H1 (cell line): ENCODE data around the gene NINJ2. TPM values are rescaled to one million over a fixed set of nuclear protein-coding genes. Genes with fewer than 3 reads are reported as not detected.
A peak's percentile ranks its signal among the peaks of the same experiment; 100 is the strongest.

Source experiments
- CTCF ChIA-PET: fragments of 300-600 bp; sonication (Branson Sonifier 250); formaldehyde crosslinking; loops from one replicate; lab custom pipeline; 2021; ENCODE audit not compliant: partially characterized antibody; lab: Charles Lee
- POLR2A ChIA-PET: fragments of 300-600 bp; sonication (Branson Sonifier 250); formaldehyde crosslinking; loops from one replicate; lab custom pipeline; 2021; ENCODE audit warnings: inconsistent platforms; ENCODE audit not compliant: partially characterized antibody; lab: Charles Lee
- DNase-seq, 2 experiments: peaks; one replicate each; pipeline versions ENCODE4 v3.0.0 to v3.0.0-alpha.2; 2010 to 2022; ENCODE audit warnings: low spot score in 2 of 2, low read depth in 1 of 2, mixed read lengths in 1 of 2
- FAIRE-seq: peaks from 2 replicates; lab custom pipeline; 2011; peaks lifted over from hg19 to GRCh38; lab: Jason Lieb, UNC
- H2AFZ ChIP-seq: 2 replicates; pipeline ENCODE4 v1.8.1; 2012; ENCODE audit warnings: low read length, inconsistent platforms
- H2AK5ac ChIP-seq: 2 replicates; pipeline ENCODE4 v1.6.1; 2013; ENCODE audit warnings: low read depth, low read length
- H2BK120ac ChIP-seq: replicated peaks from 2 replicates; pipeline ENCODE3; 2013; ENCODE audit warnings: low read depth, low read length, inconsistent platforms
- H2BK12ac ChIP-seq: 2 replicates; pipeline ENCODE4 v1.6.1; 2013; ENCODE audit warnings: low read depth, low read length
- H2BK15ac ChIP-seq: 2 replicates; pipeline ENCODE4 v1.6.1; 2013; ENCODE audit warnings: low read length
- H2BK20ac ChIP-seq: 2 replicates; pipeline ENCODE4 v1.6.1; 2013; ENCODE audit warnings: low read length
- H2BK5ac ChIP-seq: 2 replicates; pipeline ENCODE4 v1.6.1; 2013; ENCODE audit warnings: low read depth, low read length
- H3K14ac ChIP-seq: 2 replicates; pipeline ENCODE4 v1.6.1; 2013; ENCODE audit warnings: inconsistent platforms; ENCODE audit not compliant: insufficient read length
- H3K18ac ChIP-seq: 2 replicates; pipeline ENCODE4 v1.6.1; 2013; ENCODE audit warnings: low read length; ENCODE audit errors: extremely low read depth
- H3K23ac ChIP-seq: 2 replicates; pipeline ENCODE4 v1.6.1; 2013; ENCODE audit warnings: inconsistent platforms; ENCODE audit not compliant: insufficient read length
- H3K23me2 ChIP-seq: 2 replicates; pipeline ENCODE4 v1.6.1; 2013; ENCODE audit warnings: low read depth, low read length
- H3K27ac ChIP-seq: 2 replicates; pipeline ENCODE4 v1.6.1; 2011; ENCODE audit warnings: low read depth, low read length, inconsistent platforms
- H3K27me3 ChIP-seq, 4 experiments: replicated peaks in 1 of 4; 1 replicate in 1 of 4; 2 replicates in 3 of 4; pipeline versions ENCODE4 v1.6.1 to v1.8.1; 2011 to 2013; ENCODE audit warnings: low read length in 3 of 4, mild to moderate bottlenecking in 3 of 4, inconsistent platforms in 2 of 4, mixed read lengths in 2 of 4, moderate library complexity in 1 of 4; ENCODE audit not compliant: control insufficient read depth in 3 of 4, insufficient read depth in 3 of 4; ENCODE audit errors: extremely low read depth in 1 of 4
- H3K36me3 ChIP-seq, 4 experiments: 2 replicates each; pipeline versions ENCODE4 v1.6.1 to v1.8.1; 2011 to 2013; ENCODE audit warnings: mild to moderate bottlenecking in 4 of 4, low read length in 3 of 4, moderate library complexity in 2 of 4, control low read depth in 1 of 4, inconsistent platforms in 1 of 4; ENCODE audit not compliant: insufficient read depth in 4 of 4, control insufficient read depth in 2 of 4
- H3K4ac ChIP-seq: replicated peaks from 2 replicates; pipeline ENCODE3; 2013; ENCODE audit warnings: low read length, low read depth, mixed read lengths, inconsistent platforms; ENCODE audit not compliant: insufficient read length
- H3K4me1 ChIP-seq, 4 experiments: replicated peaks in 1 of 4; 1 replicate in 1 of 4; 2 replicates in 3 of 4; pipeline versions ENCODE4 v1.6.1 to v1.8.1; 2011 to 2013; ENCODE audit warnings: low read length in 3 of 4, inconsistent platforms in 2 of 4, mixed read lengths in 1 of 4; ENCODE audit not compliant: insufficient read depth in 4 of 4, control insufficient read depth in 3 of 4
- H3K4me2 ChIP-seq, 2 experiments: 2 replicates each; pipeline versions ENCODE4 v1.6.1 to v1.8.1; 2011 to 2013; ENCODE audit warnings: low read depth in 2 of 2, low read length in 2 of 2, control low read depth in 1 of 2, inconsistent platforms in 1 of 2, mild to moderate bottlenecking in 1 of 2; ENCODE audit not compliant: insufficient read depth in 1 of 2
- H3K4me3 ChIP-seq, 4 experiments: fragments of 200-600, 300-600 bp in 1 of 4; sonication (generic), shearing (Covaris generic), sonication (Bioruptor Twin) in 1 of 4; 2 replicates each; pipeline versions ENCODE4 v1.5.1 to v1.8.1; 2011 to 2016; ENCODE audit warnings: low read length in 4 of 4, low read depth in 3 of 4, control low read depth in 2 of 4, inconsistent platforms in 2 of 4, mild to moderate bottlenecking in 2 of 4, mixed read lengths in 1 of 4, moderate library complexity in 1 of 4; ENCODE audit not compliant: insufficient read depth in 2 of 4; ENCODE audit errors: extremely low read depth in 1 of 4
- H3K56ac ChIP-seq: replicated peaks from 2 replicates; pipeline ENCODE3; 2013; ENCODE audit warnings: low read depth, mild to moderate bottlenecking, mixed read lengths, low read length, inconsistent platforms; ENCODE audit not compliant: insufficient read length
- H3K79me1 ChIP-seq: 2 replicates; pipeline ENCODE4 v1.6.1; 2013; ENCODE audit warnings: low read depth, low read length, control low read depth
- H3K79me2 ChIP-seq, 2 experiments: 2 replicates each; pipeline versions ENCODE4 v1.6.1 to v1.8.1; 2012 to 2013; ENCODE audit warnings: low read length in 2 of 2, mild to moderate bottlenecking in 2 of 2, inconsistent platforms in 1 of 2; ENCODE audit not compliant: insufficient read depth in 2 of 2, control insufficient read depth in 1 of 2
- H3K9ac ChIP-seq, 4 experiments: replicated peaks in 1 of 4; 1 replicate in 1 of 4; 2 replicates in 3 of 4; pipeline versions ENCODE4 v1.6.1 to v1.8.1; 2011 to 2013; ENCODE audit warnings: low read depth in 3 of 4, low read length in 3 of 4, control low read depth in 2 of 4, mild to moderate bottlenecking in 2 of 4, moderate library complexity in 2 of 4, inconsistent platforms in 1 of 4; ENCODE audit errors: extremely low read depth in 1 of 4
- H3K9me3 ChIP-seq, 2 experiments: 2 replicates each; pipeline versions ENCODE4 v1.6.1 to v1.8.1; 2012 to 2013; ENCODE audit warnings: mild to moderate bottlenecking in 2 of 2, moderate library complexity in 2 of 2, control low read depth in 1 of 2, inconsistent platforms in 1 of 2, low read depth in 1 of 2, low read length in 1 of 2, mixed read lengths in 1 of 2; ENCODE audit not compliant: insufficient read depth in 2 of 2
- H4K20me1 ChIP-seq, 2 experiments: replicated peaks in 1 of 2; 2 replicates each; pipeline versions ENCODE3 to v1.8.1; 2011 to 2013; ENCODE audit warnings: inconsistent platforms in 2 of 2, low read length in 2 of 2, mild to moderate bottlenecking in 1 of 2; ENCODE audit not compliant: insufficient read depth in 2 of 2, control insufficient read depth in 1 of 2
- H4K5ac ChIP-seq: 2 replicates; pipeline ENCODE4 v1.6.1; 2013; ENCODE audit warnings: low read length, low read depth, mixed read lengths, inconsistent platforms; ENCODE audit not compliant: insufficient read length
- H4K8ac ChIP-seq: 2 replicates; pipeline ENCODE4 v1.8.0; 2013; ENCODE audit warnings: mild to moderate bottlenecking, moderate library complexity, low read length, inconsistent platforms; ENCODE audit not compliant: insufficient read depth; ENCODE audit errors: extremely low read depth
- H4K91ac ChIP-seq: replicated peaks from 2 replicates; pipeline ENCODE3; 2013; ENCODE audit warnings: low read length, mixed read lengths, inconsistent platforms; ENCODE audit not compliant: insufficient read length
- ASH2L ChIP-seq: fragments of 200-600, 300-600 bp; sonication (generic); IDR thresholded peaks from one replicate; pipeline ENCODE4 v1.7.1; 2017; ENCODE audit warnings: low read length
- ATF2 ChIP-seq: IDR thresholded peaks from 2 replicates; pipeline ENCODE4 v1.6.1; 2012; ENCODE audit warnings: low read length, inconsistent platforms
- CHD2 ChIP-seq: IDR thresholded peaks from 2 replicates; pipeline ENCODE4 v1.6.1; 2012; ENCODE audit warnings: low read length, improper control_type of control experiment
- PHF8 ChIP-seq: fragments of 200-600 bp; sonication (generic); conservative IDR thresholded peaks from 2 replicates; pipeline ENCODE4 v1.7.1; 2012; ENCODE audit warnings: low read depth, mild to moderate bottlenecking, inconsistent platforms, low read length, moderate library complexity
- POLR2AphosphoS5 ChIP-seq: IDR thresholded peaks from 2 replicates; pipeline ENCODE4 v1.6.1; 2011; ENCODE audit warnings: low read depth, low read length
- RAD21 ChIP-seq, 2 experiments: IDR thresholded peaks in 1 of 2; conservative IDR thresholded peaks in 1 of 2; 2 replicates each; pipeline ENCODE4 v1.6.1; 2011; ENCODE audit warnings: low read depth in 2 of 2, low read length in 2 of 2, improper control_type of control experiment in 1 of 2, inconsistent platforms in 1 of 2, mild to moderate bottlenecking in 1 of 2, moderate library complexity in 1 of 2
- RBBP5 ChIP-seq: IDR thresholded peaks from 2 replicates; pipeline ENCODE4 v1.7.1; 2012; ENCODE audit warnings: low read depth, mild to moderate bottlenecking, inconsistent platforms, low read length, moderate library complexity, borderline replicate concordance
- RFX5 ChIP-seq: IDR thresholded peaks from 2 replicates; pipeline ENCODE4 v1.6.1; 2011; ENCODE audit warnings: low read depth, low read length, improper control_type of control experiment, borderline replicate concordance
- SIRT6 ChIP-seq: IDR thresholded peaks from one replicate; pipeline ENCODE4 v1.7.1; 2012; ENCODE audit warnings: low read length, inconsistent platforms
- WGBS, 2 experiments: shearing (Covaris generic) in 1 of 2; methylation state at CpG; one replicate each; pipeline versions ENCODE4 v1.1.6 to v1.1.7; 2013 to 2015; ENCODE audit warnings: low lambda C conversion rate in 2 of 2, mixed read lengths in 2 of 2, inconsistent platforms in 1 of 2, low coverage in 1 of 2, missing lambda C conversion rate in 1 of 2; ENCODE audit not compliant: insufficient replicate concordance in 2 of 2, insufficient coverage in 1 of 2, insufficient read length in 1 of 2; ENCODE audit errors: extremely low coverage in 1 of 2, missing lambda C conversion rate in 1 of 2; 5-methylcytosine and 5-hydroxymethylcytosine counted together
- polyA plus RNA-seq, 7 experiments: library from polyadenylated mRNA; depleted of rRNA in 3 of 7; stranded (reverse) in 5 of 7; unstranded in 2 of 7; fragments of >200 nt in 5 of 7; fragments of 200-250 nt in 2 of 7; gene quantifications; 1 replicate in 5 of 7; 2 replicates in 1 of 7; 4 replicates in 1 of 7; pipeline versions ENCODE4 v1.2.1 to v1.2.3, GENCODE V29; 2011 to 2013; ENCODE audit warnings: missing spikeins in 2 of 7, mixed read lengths in 2 of 7
- total RNA-seq: library from RNA; stranded (reverse); fragmentation: NEBNext Ultra II Directional; extraction: Animal tissue kit (Norgen Biotek cat#: 25700); gene quantifications from 2 replicates; pipeline ENCODE4 v1.2.1, GENCODE V29; 2021
- TF ChIP-seq, protein P1 (sequence below): IDR thresholded peaks from 2 replicates; pipeline ENCODE4 v1.6.1; 2011; ENCODE audit warnings: low read depth, mild to moderate bottlenecking, low read length; ENCODE audit not compliant: insufficient read depth

The NINJ2 gene
- total and polyA plus RNA-seq, 2 of the 8 experiments (the other 6 are each of a cell fraction or from before 2014, with no cell fraction given) = 1.4 TPM; not detected in 1

- Histone ChIP-seq H4K91ac (no peak overlapping the region), H3K79me1 (no peaks in the 10 kb centered on the region; the same call in 1 of the 2 replicates), H3K23ac (no peak overlapping the region), H4K8ac (no peak overlapping the region), H3K36me3 (no peaks in the 10 kb centered on the region), H2BK5ac (no peak overlapping the region), H3K4me1 (peaks cover 0 to 6% (median 2%) of the 10 kb centered on the region in 4 experiments; a peak in 5 of 7 replicates), H3K56ac (no peak overlapping the region), H3K9ac (no peak overlapping the region), H4K5ac (no peak overlapping the region), H3K9me3 (no peaks in the 10 kb centered on the region), H3K4me3 (no peak overlapping the region), H3K4ac (no peak overlapping the region), H3K79me2 (no peaks in the 10 kb centered on the region), H2AFZ (peak overlapping the region; percentile 73; the same call in 1 of the 2 replicates), H2AK5ac (no peak overlapping the region), H2BK15ac (no peak overlapping the region), H3K18ac (no peak overlapping the region), H3K27me3 (peaks cover 0 to 9% (median 7%) of the 10 kb centered on the region in 4 experiments; a peak in 6 of 7 replicates), H3K14ac (no peak overlapping the region), H4K20me1 (peaks cover 0 to 3% of the 10 kb centered on the region in 2 experiments), H2BK12ac (no peak overlapping the region), H2BK120ac (no peak overlapping the region), H3K23me2 (peaks cover 4% of the 10 kb centered on the region; the same call in 1 of the 2 replicates), H3K4me2 (no peak overlapping the region), H2BK20ac (no peak overlapping the region), H3K27ac (no peak overlapping the region)
- no peak for FAIRE-seq
- WGBS, 2 experiments = 75% methylated on average over 7 of the region's 7 CpGs; no CpG with 5 or more reads in 1 of the 2 experiments
- ChIA-PET CTCF (interaction anchor here (0.6 to 6.4 kb wide), 12 partner anchors 9 to 331 kb away, joined by 3 to 35 read pairs (median 4); partner anchors contain the start of gene WNK1), POLR2A (interaction anchor here (1.1 to 1.2 kb wide), 2 partner anchors 45 to 172 kb away, joined by 3 read pairs; no protein-coding TSS in a partner anchor)
- no peak for DNase-seq
- TF ChIP-seq SIRT6 (no peak), RBBP5 (no peak), RAD21 (IDR thresholded peaks at IDR 0.05 in 1 of 2, conservative IDR thresholded peaks at IDR 0.05 in 1 of 2; ENCODE audit: low read depth in 2 of 2, low read length in 2 of 2) (no peak), ATF2 (no peak), RFX5 (no peak), PHF8 (no peak), ASH2L (no peak), CHD2 (no peak), POLR2AphosphoS5 (no peak)
- TF ChIP-seq, protein P1, sequence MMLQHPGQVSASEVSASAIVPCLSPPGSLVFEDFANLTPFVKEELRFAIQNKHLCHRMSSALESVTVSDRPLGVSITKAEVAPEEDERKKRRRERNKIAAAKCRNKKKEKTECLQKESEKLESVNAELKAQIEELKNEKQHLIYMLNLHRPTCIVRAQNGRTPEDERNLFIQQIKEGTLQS = no peak
These were observed 84.4 kb downstream of the NINJ2 start for GRCh38 chr12:578748-579419.
